ENCODE measurements around the gene SMG6.

The SMG6 gene

GRCh38 chr17:2056206-2057174 lies 247.1 kb downstream of the SMG6 start:
- peak; percentile 49 to 58 for DNase-seq

- DNase-seq, result peak; percentile 30 to 49
These were observed 248.0 kb downstream of the SMG6 start for GRCh38 chr17:2055292-2056205.

- peak; percentile 80 to 83 for DNase-seq
These were observed 248.9 kb downstream of the SMG6 start, which contains the start of gene HIC1 for GRCh38 chr17:2054512-2055291. TSS of gene HIC1 (plus strand) at chr17:2055103. CDS start at chr17:2056691, 1,588 bp downstream.

DNA sequence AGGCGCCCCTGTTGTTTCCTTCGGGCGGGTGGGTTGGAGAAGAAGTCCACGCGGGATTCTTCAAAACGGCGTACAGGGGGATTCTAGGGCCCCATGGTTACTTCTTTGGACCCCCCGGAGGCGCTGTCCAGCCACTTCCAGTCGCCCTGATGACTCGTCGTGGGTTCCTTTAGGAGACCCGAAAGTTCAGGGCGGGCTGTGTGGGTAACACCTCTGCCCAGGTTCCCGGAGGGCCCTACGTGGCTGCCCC lies 249.4 kb downstream of the SMG6 start:
- peak in 1 of 2 donors; percentile 20 for DNase-seq

GRCh38 chr17:2053380-2054261 lies 250.0 kb downstream of the SMG6 start:
- DNase-seq, result peak; percentile 83 to 88

DNA sequence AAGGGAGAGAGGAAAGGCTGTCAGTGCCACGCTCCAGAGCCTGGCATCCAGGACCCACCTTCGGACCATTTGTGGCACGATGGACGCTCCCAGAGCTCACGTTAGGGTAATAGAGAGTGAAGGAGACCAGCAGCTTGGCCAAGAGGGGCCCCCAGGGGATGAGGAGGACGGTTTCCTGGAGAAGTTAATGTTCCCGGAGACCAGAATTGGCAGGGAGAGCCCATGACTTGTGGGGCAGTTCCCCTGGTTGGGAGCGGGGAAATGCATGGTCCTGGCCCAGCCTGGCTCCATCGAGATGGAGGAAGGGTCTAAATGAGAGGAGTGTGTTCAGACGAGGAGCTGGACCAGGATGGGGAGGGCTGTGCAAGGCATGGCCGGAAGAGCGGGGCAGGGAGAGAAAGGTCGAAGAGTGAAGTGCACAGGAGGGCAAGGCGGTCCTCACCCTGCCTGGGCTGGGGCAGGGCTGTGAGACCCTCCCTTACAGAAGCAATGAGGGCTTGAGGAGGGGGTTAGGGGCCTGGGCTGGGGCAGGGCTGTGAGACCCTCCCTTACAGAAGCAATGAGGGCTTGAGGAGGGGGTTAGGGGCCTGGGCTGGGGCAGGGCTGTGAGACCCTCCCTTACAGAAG lies 251.5 kb downstream of the SMG6 start:
- DNase-seq, result no peak

- peak in 1 of 2 donors; percentile 29 for DNase-seq
These were observed 252.3 kb downstream of the SMG6 start for GRCh38 chr17:2051061-2051932.

GRCh38 chr17:2050300-2051060 lies 253.1 kb downstream of the SMG6 start:
- DNase-seq, result peak; percentile 78 to 82

DNA sequence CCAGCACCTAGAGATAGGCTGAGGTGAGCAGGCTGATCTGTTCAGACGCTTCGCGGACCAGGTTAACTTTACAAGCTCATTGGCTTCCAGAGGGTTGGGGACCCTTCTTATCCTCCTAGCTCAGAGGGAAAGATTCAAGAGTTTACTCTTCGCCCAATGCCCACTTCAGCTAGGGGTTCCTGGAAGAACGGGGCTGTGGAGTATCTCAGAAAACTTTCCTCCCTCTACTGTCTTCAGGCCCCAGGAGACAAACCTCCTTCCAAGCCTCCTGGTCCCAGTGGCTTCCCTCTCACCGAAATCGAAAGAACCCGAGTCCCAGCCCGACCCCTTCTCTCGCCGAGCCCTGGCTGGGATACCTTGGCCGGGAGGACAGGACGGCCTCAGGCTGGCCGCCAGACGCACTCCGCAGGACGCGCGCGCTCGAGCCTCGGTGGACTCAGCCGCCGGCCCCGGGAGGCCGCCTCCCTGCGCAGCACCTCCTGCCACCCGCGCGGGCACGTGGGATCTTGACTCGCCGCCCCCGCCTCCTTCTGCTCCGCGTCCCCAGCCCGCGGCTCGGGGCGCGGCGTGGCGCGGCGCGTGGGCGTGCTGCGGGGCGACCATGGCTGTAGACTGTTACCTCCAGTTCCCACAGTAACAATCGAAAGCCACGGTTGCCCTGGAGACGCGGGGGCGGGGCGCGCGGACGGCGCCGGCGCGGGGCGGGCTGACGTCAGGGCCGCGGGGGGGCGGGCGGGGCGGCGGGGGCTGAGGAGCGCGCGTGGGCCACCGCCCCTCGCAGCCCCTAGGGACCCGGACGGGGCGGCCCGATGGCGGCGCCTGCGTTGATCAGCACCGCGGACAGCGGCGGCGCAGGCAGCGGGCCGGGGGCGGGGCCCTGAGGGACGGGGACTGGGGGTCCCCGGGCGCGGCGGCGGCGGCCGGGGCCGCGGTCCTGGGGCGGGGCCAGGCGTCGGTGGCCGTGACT lies 254.0 kb downstream of the SMG6 start:
- peak; percentile 92 to 94 for DNase-seq

GRCh38 chr17:2048805-2049204 lies 254.8 kb downstream of the SMG6 start:
- DNase-seq, result no peak

- DNase-seq, result no peak
These were observed 256.0 kb downstream of the SMG6 start for GRCh38 chr17:2047590-2047989.

GRCh38 chr17:2044263-2044894 lies 259.2 kb downstream of the SMG6 start:
- no peak for DNase-seq

DNA sequence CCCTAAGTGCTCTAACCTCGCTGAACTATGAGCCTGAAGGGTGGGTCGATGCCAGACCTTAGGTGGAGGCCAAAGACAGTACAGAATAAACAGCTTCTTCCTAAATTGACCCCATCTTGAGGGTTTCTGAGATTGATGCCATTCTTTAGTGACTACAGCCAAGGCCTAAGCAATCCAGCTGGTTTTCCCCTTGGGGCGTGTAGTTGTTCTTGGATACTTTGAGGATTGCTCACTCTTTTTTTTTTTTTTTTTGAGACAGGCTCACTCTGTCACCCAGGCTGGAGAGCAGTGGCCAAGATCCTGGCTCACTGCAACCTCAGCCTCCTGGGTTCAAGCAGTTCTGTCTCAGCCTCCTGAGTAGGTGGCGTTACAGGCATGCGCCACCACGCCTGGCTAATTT lies 259.8 kb downstream of the SMG6 start:
- no peak for DNase-seq

GRCh38 chr17:2042933-2043332 lies 260.7 kb downstream of the SMG6 start:
- DNase-seq, result no peak

DNA sequence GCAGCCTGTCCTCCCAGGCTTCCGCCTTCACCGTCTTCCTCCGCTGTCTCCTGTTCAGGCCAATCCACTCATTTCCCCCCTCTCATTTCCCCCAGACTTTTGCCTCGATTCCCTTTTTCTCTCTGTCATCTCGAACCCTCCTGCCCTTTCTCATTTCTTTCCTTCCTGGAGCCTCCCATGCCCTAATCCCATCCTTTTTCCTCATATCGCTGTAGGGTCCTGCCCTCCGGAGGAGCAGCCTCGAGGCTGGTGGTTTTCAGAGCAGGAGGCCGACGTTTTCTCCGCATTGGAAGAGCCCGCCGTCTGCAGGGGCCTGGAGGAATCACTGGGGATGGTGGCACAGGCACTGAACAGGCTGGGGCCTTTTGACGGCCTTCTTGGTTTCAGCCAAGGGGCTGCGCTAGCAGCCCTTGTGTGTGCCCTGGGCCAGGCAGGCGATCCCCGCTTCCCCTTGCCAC lies 261.2 kb downstream of the SMG6 start:
- DNase-seq, result no peak

DNA sequence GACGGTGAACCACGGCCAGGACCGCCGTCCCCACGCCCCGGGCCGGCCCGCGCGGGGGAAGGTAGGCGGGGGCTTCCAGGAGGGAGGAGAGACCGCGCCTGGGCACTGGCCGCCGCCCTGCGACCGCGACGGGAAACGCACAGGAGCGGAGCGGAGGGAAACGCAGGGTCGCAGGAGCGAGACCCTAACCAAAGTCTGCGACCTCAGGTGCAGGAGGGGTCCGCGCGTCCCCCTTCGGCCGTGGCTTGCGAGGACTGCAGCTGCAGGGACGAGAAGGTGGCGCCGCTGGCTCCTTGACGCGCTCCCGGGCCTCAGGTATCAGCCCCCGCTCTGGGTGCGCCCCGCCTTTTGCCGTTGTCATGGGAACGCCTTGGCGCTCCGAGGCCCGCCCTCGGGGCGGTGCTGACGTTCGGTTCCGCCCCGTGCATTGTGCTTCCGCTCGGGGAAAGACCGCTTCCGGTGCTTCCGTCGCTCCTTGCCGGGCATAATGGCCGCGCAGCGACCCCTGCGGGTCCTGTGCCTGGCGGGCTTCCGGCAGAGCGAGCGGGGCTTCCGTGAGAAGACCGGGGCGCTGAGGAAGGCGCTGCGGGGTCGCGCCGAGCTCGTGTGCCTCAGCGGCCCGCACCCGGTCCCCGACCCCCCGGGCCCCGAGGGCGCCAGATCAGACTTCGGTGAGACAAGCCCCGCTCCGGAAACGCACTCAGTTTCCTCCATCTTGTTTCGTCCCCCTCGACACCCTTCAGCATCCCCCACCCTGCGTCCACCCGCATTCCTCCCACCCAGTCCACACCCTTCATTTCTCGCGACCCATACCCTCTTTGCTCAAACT lies 261.8 kb downstream of the SMG6 start, which contains the start of gene OVCA2:
TSS of gene OVCA2 (plus strand) at position 462 of the 829 bp plus-strand sequence. CDS start at position 488, 26 bp downstream.
- DNase-seq, result peak; percentile 96 to 97
